ENCODE measurements around the gene LRIG1.

DNA sequence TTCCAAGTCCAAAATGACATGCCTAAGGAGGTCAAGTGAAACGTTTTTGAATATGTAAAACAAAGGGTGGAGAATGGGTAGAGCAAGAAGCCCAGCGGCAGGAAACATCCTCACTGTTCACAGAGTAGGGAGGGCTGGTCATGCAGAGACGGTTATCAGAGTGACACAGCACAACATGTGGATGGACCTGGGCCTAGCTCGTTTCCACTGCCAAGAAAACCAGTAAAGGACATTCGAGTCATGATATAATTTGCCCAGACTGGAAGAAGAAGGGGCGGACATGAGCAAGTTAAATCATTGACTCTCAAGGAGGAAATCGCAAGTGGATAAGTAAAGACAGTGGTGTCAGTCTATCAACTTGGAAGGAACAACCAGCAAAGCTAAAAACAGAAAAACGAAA is 89.3 kb downstream of the LRIG1 start:
- TF ChIP-seq, protein P1, sequence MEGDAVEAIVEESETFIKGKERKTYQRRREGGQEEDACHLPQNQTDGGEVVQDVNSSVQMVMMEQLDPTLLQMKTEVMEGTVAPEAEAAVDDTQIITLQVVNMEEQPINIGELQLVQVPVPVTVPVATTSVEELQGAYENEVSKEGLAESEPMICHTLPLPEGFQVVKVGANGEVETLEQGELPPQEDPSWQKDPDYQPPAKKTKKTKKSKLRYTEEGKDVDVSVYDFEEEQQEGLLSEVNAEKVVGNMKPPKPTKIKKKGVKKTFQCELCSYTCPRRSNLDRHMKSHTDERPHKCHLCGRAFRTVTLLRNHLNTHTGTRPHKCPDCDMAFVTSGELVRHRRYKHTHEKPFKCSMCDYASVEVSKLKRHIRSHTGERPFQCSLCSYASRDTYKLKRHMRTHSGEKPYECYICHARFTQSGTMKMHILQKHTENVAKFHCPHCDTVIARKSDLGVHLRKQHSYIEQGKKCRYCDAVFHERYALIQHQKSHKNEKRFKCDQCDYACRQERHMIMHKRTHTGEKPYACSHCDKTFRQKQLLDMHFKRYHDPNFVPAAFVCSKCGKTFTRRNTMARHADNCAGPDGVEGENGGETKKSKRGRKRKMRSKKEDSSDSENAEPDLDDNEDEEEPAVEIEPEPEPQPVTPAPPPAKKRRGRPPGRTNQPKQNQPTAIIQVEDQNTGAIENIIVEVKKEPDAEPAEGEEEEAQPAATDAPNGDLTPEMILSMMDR (IDR thresholded peaks at IDR 0.05) = no peak
- TF ChIP-seq EP300 (IDR thresholded peaks at IDR 0.05) = no peak
- TF ChIP-seq POLR2A (IDR thresholded peaks at IDR 0.05; ENCODE audit: low read depth) = no peak
